Glomerular visceral epithelial cell (primary cell): ENCODE results near the gene URB1.
"Not testable (repeated sequence)": the region's sequence is repeated elsewhere in the genome, so short reads cannot be mapped to it uniquely, and the experiment has no call there.

Experiments
- DNase-seq: peaks from one replicate; pipeline ENCODE4 v3.0.0-alpha.2; 2016; ENCODE audit errors: extremely low spot score

Gene URB1

DNA sequence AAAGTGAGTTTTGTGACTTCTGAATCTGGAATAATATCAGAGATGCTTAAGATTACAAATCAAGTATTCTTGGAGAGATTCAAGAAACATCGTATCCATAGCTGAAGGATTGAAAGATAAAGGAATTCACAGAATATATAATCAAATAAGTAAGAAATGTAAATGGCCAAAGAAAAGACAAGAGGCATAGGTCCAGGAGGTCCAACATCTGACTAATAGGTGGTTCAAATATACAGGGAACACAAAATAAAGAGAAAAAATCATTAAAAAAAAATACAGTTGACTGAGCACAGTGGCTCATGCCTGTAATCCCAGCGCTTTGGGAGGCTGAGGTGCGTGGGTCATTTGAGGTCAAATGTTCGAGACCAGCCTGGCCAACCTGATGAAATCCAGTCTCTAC lies 107.3 kb downstream of the URB1 start:
- DNase-seq = no peak

DNA sequence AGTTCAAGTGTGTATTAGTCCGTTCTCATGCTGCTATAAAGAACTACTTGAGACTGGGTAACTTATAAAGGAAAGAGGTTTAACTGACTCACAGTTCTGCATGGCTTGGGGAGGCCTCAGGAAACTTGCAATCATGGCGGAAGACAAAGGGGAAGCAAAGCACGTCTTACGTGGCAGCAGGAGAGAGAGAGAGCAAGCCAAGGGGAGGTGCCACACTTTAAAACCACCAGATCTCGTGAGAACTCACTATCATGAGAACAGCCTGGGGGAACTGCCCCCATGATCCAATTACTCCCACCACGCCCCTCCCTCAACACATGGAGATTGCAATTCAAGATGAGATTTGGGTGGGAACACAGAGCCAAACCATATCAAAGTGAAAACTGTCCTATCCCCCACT lies 109.8 kb downstream of the URB1 start:
- no peak for DNase-seq

- DNase-seq = peak; percentile 28
Observed at GRCh38 chr21:32281531-32281930, 111.3 kb downstream of the URB1 start.

DNA sequence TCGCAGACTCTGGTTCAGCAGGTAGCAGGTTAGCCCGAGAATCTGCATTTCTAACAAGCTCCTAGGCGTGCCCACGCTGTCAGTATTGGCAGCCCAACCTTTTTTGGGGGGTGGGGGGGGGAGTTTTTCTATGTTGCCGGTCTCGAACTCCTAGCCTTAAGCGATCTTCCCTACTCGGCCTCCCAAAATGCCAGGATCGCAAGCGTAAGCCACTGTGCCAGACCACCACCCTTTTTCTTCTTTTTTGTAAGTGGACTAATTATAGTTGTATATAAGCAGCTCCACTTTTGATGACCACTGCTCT lies 113.5 kb downstream of the URB1 start:
- DNase-seq = no peak

DNA sequence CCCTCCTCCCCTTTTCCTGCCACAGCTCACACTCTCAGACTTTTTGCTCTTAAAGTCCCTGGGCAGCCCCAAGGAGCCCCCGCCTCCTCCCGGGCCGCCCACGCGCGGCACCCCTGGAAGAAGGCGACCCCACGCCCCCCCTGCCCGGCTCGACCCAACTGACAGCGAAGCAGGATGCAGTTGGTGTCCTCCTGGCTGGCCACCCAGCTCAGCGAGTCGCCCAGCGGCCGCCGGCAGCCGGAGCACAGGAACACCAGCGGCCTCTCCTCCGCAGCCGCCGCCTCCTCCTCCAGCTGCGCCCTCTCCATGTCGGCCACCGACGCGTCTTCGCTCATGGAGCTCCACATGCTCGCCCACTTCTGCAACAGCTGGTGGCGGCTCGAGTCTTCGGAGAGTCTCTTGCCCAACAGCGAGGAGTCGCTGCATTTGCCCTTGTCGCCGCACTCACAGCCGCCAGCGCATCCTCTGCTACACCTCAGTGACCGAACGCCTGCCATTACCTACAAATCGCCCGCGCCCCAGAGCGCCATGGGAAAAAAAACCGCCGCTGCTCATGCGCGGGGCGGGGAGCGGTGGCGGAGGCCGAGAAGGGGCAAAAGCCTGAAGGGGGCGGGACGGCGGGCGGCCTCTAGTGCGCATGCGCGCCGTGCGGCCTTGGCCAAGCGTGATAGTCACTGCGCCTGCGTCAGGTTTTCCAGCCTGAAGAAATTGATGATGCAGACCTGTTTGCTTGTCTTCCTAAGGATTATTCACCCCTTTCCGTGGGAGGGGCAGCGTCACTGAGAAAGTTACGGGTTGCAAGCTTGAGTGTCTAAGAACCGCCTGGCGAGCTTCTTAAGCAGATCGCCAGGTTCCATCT lies 114.1 kb downstream of the URB1 start, which contains the start of gene MIS18A:
TSS of gene MIS18A (minus strand) at position 532 of the 859 bp plus-strand sequence. CDS start at position 497, 35 bp downstream.
- DNase-seq = peak; percentile 97

- peak; percentile 13 for DNase-seq
Observed at GRCh38 chr21:32278103-32278502, 114.7 kb downstream of the URB1 start.

DNA sequence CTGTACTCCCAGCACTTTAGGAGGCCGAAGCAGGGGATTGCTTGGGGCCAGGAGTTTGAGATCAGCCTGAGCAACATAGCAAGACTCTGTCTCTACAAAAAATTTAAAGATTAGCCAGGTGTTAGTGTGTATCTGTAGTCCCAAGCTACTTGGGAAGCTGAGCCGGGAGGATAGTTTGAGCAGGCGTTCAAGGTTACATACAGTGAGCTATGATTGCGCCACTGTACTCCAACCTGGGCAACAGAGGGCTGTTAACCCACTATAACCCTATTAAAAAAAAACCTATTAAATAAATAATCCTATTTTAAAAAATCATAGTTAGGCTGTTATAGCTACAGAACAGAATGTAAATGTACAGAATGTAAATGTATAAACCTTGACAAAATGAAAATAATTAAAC lies 116.1 kb downstream of the URB1 start:
- no peak for DNase-seq

DNA sequence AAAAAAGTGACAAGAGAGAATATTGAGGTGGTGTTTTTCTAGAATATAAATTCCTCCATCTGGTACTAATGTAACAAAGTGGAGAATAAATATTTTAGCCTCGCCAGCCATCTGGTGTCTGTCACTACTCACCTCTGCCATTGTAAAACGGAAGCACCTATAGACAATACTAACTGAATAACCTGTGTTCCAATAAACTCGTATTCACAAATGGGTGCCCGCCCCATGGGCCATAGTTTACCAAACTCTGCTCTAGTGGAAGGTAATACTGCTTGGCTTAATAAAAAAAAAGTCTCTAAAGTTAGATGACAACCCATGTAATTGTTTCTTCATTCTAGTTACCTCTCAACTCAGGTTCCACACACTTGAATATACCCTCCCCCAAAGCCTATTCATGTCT lies 122.1 kb downstream of the URB1 start:
- DNase-seq = no peak

DNA sequence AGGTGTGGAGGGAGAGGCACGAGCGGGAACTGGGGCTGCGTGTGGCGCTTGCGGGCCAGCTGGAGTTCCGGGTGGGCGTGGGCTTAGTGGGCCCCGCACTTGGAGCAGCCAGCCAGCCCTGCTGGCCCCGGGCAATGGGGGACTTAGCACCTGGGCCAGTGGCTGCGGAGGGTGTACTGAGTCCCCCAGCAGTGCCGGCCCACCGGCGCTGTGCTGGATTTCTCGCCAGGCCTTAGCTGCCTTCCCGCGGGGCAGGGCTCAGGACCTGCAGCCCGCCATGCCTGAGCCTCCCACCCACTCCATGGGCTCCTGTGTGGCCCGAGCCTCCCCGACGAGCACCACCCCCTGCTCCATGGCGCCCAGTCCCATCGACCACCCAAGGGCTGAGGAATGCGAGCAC lies 127.5 kb downstream of the URB1 start:
- not testable (repeated sequence) for DNase-seq

DNA sequence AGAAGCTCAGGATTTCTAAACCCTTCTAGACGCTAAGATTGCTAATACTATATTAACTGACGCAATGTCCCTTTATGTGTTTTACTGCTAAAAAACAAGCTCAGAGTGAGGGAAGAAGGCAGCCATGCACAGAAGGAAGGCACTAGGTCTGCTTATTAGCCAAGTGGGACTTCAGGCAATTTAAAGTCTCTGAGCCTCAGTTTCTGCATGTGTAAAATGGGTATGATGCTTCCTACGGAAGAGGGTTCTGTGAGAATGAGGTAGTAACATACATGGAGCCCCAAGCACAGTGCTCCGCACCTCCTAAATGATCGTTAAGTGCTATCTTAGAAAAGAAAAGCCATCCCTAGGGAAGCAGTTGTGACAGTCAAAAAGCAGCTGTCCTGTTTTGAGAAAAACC lies 130.9 kb downstream of the URB1 start:
- no peak for DNase-seq
